ENCODE measurements around the gene DOHH.

The DOHH gene

GRCh38 chr19:3500429-3501101, at the start of gene DOHH:
TSS of gene DOHH (minus strand) at chr19:3500674. CDS start at chr19:3496814, 3,860 bp downstream.
- peak; percentile 98 for DNase-seq

GRCh38 chr19:3549816-3550215, 49.3 kb upstream of the DOHH start:
- DNase-seq = no peak

- peak; percentile 53 for DNase-seq
Observed at GRCh38 chr19:3548606-3549005, 48.1 kb upstream of the DOHH start.

GRCh38 chr19:3547767-3548282, 47.4 kb upstream of the DOHH start:
- no peak for DNase-seq

- DNase-seq = no peak
Observed at GRCh38 chr19:3547301-3547731, 46.8 kb upstream of the DOHH start.

- no peak for DNase-seq
Observed at GRCh38 chr19:3546119-3546518, 45.6 kb upstream of the DOHH start.

- DNase-seq = no peak
Observed at GRCh38 chr19:3545669-3546034, 45.2 kb upstream of the DOHH start.

- peak; percentile 69 for DNase-seq
Observed at GRCh38 chr19:3544742-3545668, 44.5 kb upstream of the DOHH start.

- no peak for DNase-seq
Observed at GRCh38 chr19:3544058-3544376, 43.5 kb upstream of the DOHH start.

- no peak for DNase-seq
Observed at GRCh38 chr19:3543150-3544057, 42.9 kb upstream of the DOHH start.

GRCh38 chr19:3539756-3540118, 39.3 kb upstream of the DOHH start:
- no peak for DNase-seq

GRCh38 chr19:3538965-3539755, 38.7 kb upstream of the DOHH start, which contains the start of gene TEKTIP1:
TSS of gene TEKTIP1 (plus strand) at chr19:3539174. CDS start at chr19:3539178, 4 bp downstream.
- peak; percentile 60 for DNase-seq

GRCh38 chr19:3538258-3538929, 37.9 kb upstream of the DOHH start:
- DNase-seq = no peak

GRCh38 chr19:3537438-3538240, 37.2 kb upstream of the DOHH start:
- no peak for DNase-seq

- no peak for DNase-seq
Observed at GRCh38 chr19:3537101-3537437, 36.6 kb upstream of the DOHH start.

GRCh38 chr19:3536429-3537100, 36.1 kb upstream of the DOHH start:
- DNase-seq = peak; percentile 85

GRCh38 chr19:3535981-3536380, 35.5 kb upstream of the DOHH start:
- no peak for DNase-seq

GRCh38 chr19:3535563-3535965, 35.1 kb upstream of the DOHH start:
- DNase-seq = no peak

- no peak for DNase-seq
Observed at GRCh38 chr19:3535235-3535535, 34.7 kb upstream of the DOHH start.
